HCT116 (cell line): ENCODE data around the gene CALML6. TPM values are rescaled to one million over a fixed set of nuclear protein-coding genes. Genes with fewer than 3 reads are reported as not detected.
A peak's percentile ranks its signal among the peaks of the same experiment; 100 is the strongest.

Experiments
- ATAC-seq: fragments of 200-7000 bp; cut with Tn5 transposase; 2 replicates; pipeline ENCODE4 v1.9.1; 2020; ENCODE audit warnings: mild to moderate bottlenecking, moderate library complexity
- BruUV-seq: library from RNA; stranded (reverse); fragments of 400-500 nt; replicated peaks from 2 replicates; lab custom pipeline; 2021; lab: Mats Ljungman, UMichigan
- CTCF ChIA-PET: fragments of 300-600 bp; sonication (Branson Sonifier 250); formaldehyde crosslinking; loops from one replicate; lab custom pipeline; 2021; ENCODE audit warnings: antibody characterized with exemption; lab: Charles Lee
- POLR2A ChIA-PET: fragments of 300-600, 350-600 bp; sonication (Branson Sonifier 250); formaldehyde crosslinking; loops from one replicate; lab custom pipeline; 2021; ENCODE audit warnings: antibody characterized with exemption; lab: Charles Lee
- RAD21 ChIA-PET, 2 experiments: fragments of 300-600 bp; sonication (Branson Sonifier 250); formaldehyde crosslinking; loops; one replicate each; lab custom pipeline; 2023; ENCODE audit warnings: low total read pairs in 2 of 2; ENCODE audit not compliant: uncharacterized antibody in 2 of 2, unreplicated experiment in 2 of 2, low non-redundant PET in 1 of 2; lab: Charles Lee
- DNase-seq: peaks from one replicate; pipeline ENCODE4 v3.0.0-alpha.2; 2010; ENCODE audit warnings: low read depth, low spot score
- H2AFZ ChIP-seq: fragments of 200-600 bp; shearing (Covaris generic), sonication (generic); 2 replicates; pipeline ENCODE4 v1.6.1; 2017; ENCODE audit warnings: low read depth, mixed run types, mixed read lengths, antibody characterized with exemption, low read length; ENCODE audit not compliant: poor library complexity, severe bottlenecking
- H3K27ac ChIP-seq: 2 replicates; pipeline ENCODE4 v1.5.1; 2012; ENCODE audit warnings: low read depth, low read length
- H3K27me3 ChIP-seq: fragments of 200-600 bp; sonication (generic); 2 replicates; pipeline ENCODE4 v1.6.1; 2016; ENCODE audit warnings: mixed run types, low read length, mixed read lengths; ENCODE audit not compliant: insufficient read depth
- H3K36me3 ChIP-seq, 2 experiments: fragments of 200-500 bp in 1 of 2; fragments of 200-600 bp in 1 of 2; sonication (Bioruptor generic) in 1 of 2; sonication (generic) in 1 of 2; 2 replicates each; pipeline versions ENCODE4 v1.5.1 to v1.6.1; 2014 to 2016; ENCODE audit warnings: low read length in 2 of 2, inconsistent platforms in 1 of 2, mixed read lengths in 1 of 2, mixed run types in 1 of 2; ENCODE audit not compliant: insufficient read depth in 2 of 2, control insufficient read depth in 1 of 2
- H3K4me1 ChIP-seq, 2 experiments: fragments of 200-600 bp in 1 of 2; sonication (generic) in 1 of 2; 2 replicates each; pipeline versions ENCODE4 v1.5.1 to v1.6.1; 2012 to 2017; ENCODE audit warnings: low read length in 2 of 2, inconsistent platforms in 1 of 2, mild to moderate bottlenecking in 1 of 2, mixed read lengths in 1 of 2, mixed run types in 1 of 2, moderate library complexity in 1 of 2; ENCODE audit not compliant: insufficient read depth in 2 of 2, control insufficient read depth in 1 of 2
- H3K4me2 ChIP-seq: fragments of 200-600 bp; sonication (generic); 2 replicates; pipeline ENCODE4 v1.6.1; 2017; ENCODE audit warnings: mixed run types, low read length, mixed read lengths
- H3K4me3 ChIP-seq, 2 experiments: fragments of 200-600 bp in 1 of 2; sonication (generic) in 1 of 2; replicated peaks in 1 of 2; 2 replicates each; pipeline ENCODE4 v1.5.1; 2011 to 2016; ENCODE audit warnings: low read length in 2 of 2, control low read depth in 1 of 2, low read depth in 1 of 2, mild to moderate bottlenecking in 1 of 2, mixed read lengths in 1 of 2, mixed run types in 1 of 2
- H3K79me2 ChIP-seq: fragments of 200-600 bp; sonication (generic); 2 replicates; pipeline ENCODE4 v1.6.1; 2017; ENCODE audit warnings: mild to moderate bottlenecking, mixed run types, low read length, moderate library complexity, mixed read lengths; ENCODE audit not compliant: insufficient read depth
- H3K9ac ChIP-seq: fragments of 200-600 bp; sonication (generic); 2 replicates; pipeline ENCODE4 v1.6.1; 2016; ENCODE audit warnings: low read length, mixed read lengths
- H3K9me2 ChIP-seq: fragments of 200-600 bp; sonication (generic), shearing (Covaris generic); 2 replicates; pipeline ENCODE4 v1.6.1; 2017; ENCODE audit warnings: mixed run types, mild to moderate bottlenecking, moderate library complexity; ENCODE audit not compliant: insufficient read depth
- H3K9me3 ChIP-seq, 2 experiments: fragments of 200-500 bp in 1 of 2; fragments of 200-600 bp in 1 of 2; sonication (Bioruptor generic) in 1 of 2; sonication (generic) in 1 of 2; 2 replicates each; pipeline ENCODE4 v1.6.1; 2014 to 2017; ENCODE audit warnings: low read length in 2 of 2, mixed read lengths in 2 of 2, inconsistent platforms in 1 of 2, low read depth in 1 of 2, mild to moderate bottlenecking in 1 of 2, mixed run types in 1 of 2, moderate library complexity in 1 of 2; ENCODE audit not compliant: control insufficient read depth in 1 of 2, insufficient read depth in 1 of 2
- H4K20me1 ChIP-seq: fragments of 200-600 bp; sonication (generic), shearing (Covaris generic); 2 replicates; pipeline ENCODE4 v1.6.1; 2017; ENCODE audit warnings: mixed run types, mild to moderate bottlenecking, moderate library complexity; ENCODE audit not compliant: insufficient read depth
- ATF3 ChIP-seq: IDR thresholded peaks from 2 replicates; pipeline ENCODE4 v1.6.1; 2012
- CBX3 ChIP-seq: IDR thresholded peaks from 2 replicates; pipeline ENCODE4 v1.6.1; 2012; ENCODE audit warnings: low read depth
- CEBPB ChIP-seq: IDR thresholded peaks from 2 replicates; pipeline ENCODE4 v1.6.1; 2012; ENCODE audit warnings: low read depth
- CTCF ChIP-seq, 3 experiments: fragments of 200-600 bp in 1 of 3; sonication (generic) in 1 of 3; IDR thresholded peaks in 2 of 3; conservative IDR thresholded peaks in 1 of 3; 2 replicates each; pipeline ENCODE4 v1.5.1; 2012 to 2017; ENCODE audit warnings: low read depth in 2 of 3, low read length in 2 of 3, antibody characterized with exemption in 1 of 3, borderline replicate concordance in 1 of 3, control low read depth in 1 of 3, mild to moderate bottlenecking in 1 of 3, mixed read lengths in 1 of 3, mixed run types in 1 of 3, moderate library complexity in 1 of 3; ENCODE audit not compliant: insufficient read depth in 1 of 3
- ELF1 ChIP-seq: IDR thresholded peaks from 2 replicates; pipeline ENCODE4 v1.6.1; 2012; ENCODE audit warnings: low read depth, borderline replicate concordance
- EZH2phosphoT487 ChIP-seq: fragments of 200-600 bp; IDR thresholded peaks from 2 replicates; pipeline ENCODE4 v1.6.1; 2018; ENCODE audit warnings: antibody characterized with exemption, borderline replicate concordance
- JUND ChIP-seq: IDR thresholded peaks from 2 replicates; pipeline ENCODE4 v1.6.1; 2012
- MAX ChIP-seq: IDR thresholded peaks from 2 replicates; pipeline ENCODE4 v1.6.1; 2012
- RAD21 ChIP-seq: IDR thresholded peaks from 2 replicates; pipeline ENCODE4 v1.6.1; 2012; ENCODE audit warnings: low read depth, mild to moderate bottlenecking
- SRF ChIP-seq: IDR thresholded peaks from 2 replicates; pipeline ENCODE4 v1.6.1; 2012; ENCODE audit warnings: low read depth
- TCF7L2 ChIP-seq: IDR thresholded peaks from 2 replicates; pipeline ENCODE4 v1.7.0; 2011; ENCODE audit warnings: borderline replicate concordance, inconsistent platforms; ENCODE audit not compliant: insufficient read depth, insufficient read length; ENCODE audit errors: extremely low read depth
- ZBTB33 ChIP-seq: IDR thresholded peaks from 2 replicates; pipeline ENCODE4 v1.6.1; 2011; ENCODE audit warnings: mild to moderate bottlenecking, low read length, moderate library complexity; ENCODE audit not compliant: insufficient replicate concordance; ENCODE audit errors: extremely low read depth
- ZFX ChIP-seq: fragments of 450-650 bp; IDR thresholded peaks from 2 replicates; pipeline ENCODE4 v1.6.1; 2017
- ZNF274 ChIP-seq: fragments of 200-500 bp; sonication (Bioruptor generic); IDR thresholded peaks from 2 replicates; pipeline ENCODE4 v1.6.1; 2014; ENCODE audit warnings: mild to moderate bottlenecking, low read depth, low read length, inconsistent platforms
- intact Hi-C: fragments of 100-400 bp; cut with micrococcal nuclease; formaldehyde crosslinking; loops from 2 replicates; pipeline ENCODE4 v1.10.0; 2022
- total RNA-seq: library from RNA; stranded (reverse); gene quantifications from one replicate; pipeline ENCODE4 v1.2.1, GENCODE V29; 2021; ENCODE audit not compliant: unreplicated experiment

CALML6 gene
- total RNA-seq, 1 experiment from 2014 or later = 2.3 TPM

GRCh38 chr1:1894354-1895059 lies 20.6 kb upstream of the CALML6 start:
- Histone ChIP-seq H3K9ac (no peak overlapping the region; the same call in 1 of the 2 replicates), H3K79me2 (peaks cover 7% of the 10 kb centered on the region), H3K4me2 (peak overlapping the region; percentile 37), H3K4me3 (no peak overlapping the region), H4K20me1 (no peaks in the 10 kb centered on the region), H3K9me2 (no peaks in the 10 kb centered on the region), H2AFZ (no peak overlapping the region), H3K9me3 (no peaks in the 10 kb centered on the region), H3K27ac (peak overlapping the region; percentile 6; the same call in 1 of the 2 replicates), H3K4me1 (peaks cover 32 to 50% of the 10 kb centered on the region in 2 experiments), H3K36me3 (no peaks in the 10 kb centered on the region), H3K27me3 (no peaks in the 10 kb centered on the region)
- ChIA-PET CTCF (interaction anchor here (1.2 kb wide), 1 partner anchor 12 kb away, joined by 5 read pairs; no protein-coding TSS in a partner anchor), RAD21 (no interaction called here), POLR2A (interaction anchor here (1.1 to 1.6 kb wide), 2 partner anchors 11 to 14 kb away, joined by 3 to 5 read pairs; no protein-coding TSS in a partner anchor)
- BruUV-seq = no TSS peak
- intact Hi-C loops = no loop called here
- DNase-seq (no peak), ATAC-seq (no peak)
- TF ChIP-seq ELF1 (no peak), TCF7L2 (no peak)

GRCh38 chr1:1895060-1895418 lies 20.0 kb upstream of the CALML6 start:
- Histone ChIP-seq H3K9me3 (no peaks in the 10 kb centered on the region), H3K79me2 (peaks cover 2% of the 10 kb centered on the region), H3K9ac (no peak overlapping the region), H3K4me2 (peak overlapping the region; percentile 37; the same call in 1 of the 2 replicates), H3K4me3 (no peak overlapping the region), H3K27ac (peak overlapping the region; percentile 6; the same call in 1 of the 2 replicates), H3K27me3 (no peaks in the 10 kb centered on the region), H3K9me2 (no peaks in the 10 kb centered on the region), H2AFZ (no peak overlapping the region), H3K4me1 (peaks cover 32 to 49% of the 10 kb centered on the region in 2 experiments), H4K20me1 (no peaks in the 10 kb centered on the region), H3K36me3 (no peaks in the 10 kb centered on the region)
- DNase-seq (no peak), ATAC-seq (no peak)
- intact Hi-C loops = no loop called here
- ChIA-PET POLR2A (interaction anchor here (1.6 kb wide), 1 partner anchor 14 kb away, joined by 5 read pairs; no protein-coding TSS in a partner anchor), CTCF (interaction anchor here (1.2 kb wide), 1 partner anchor 11 kb away, joined by 5 read pairs; no protein-coding TSS in a partner anchor), RAD21 (no interaction called here)
- BruUV-seq = no TSS peak
- TF ChIP-seq CTCF (IDR thresholded peaks at IDR 0.05 in 2 of 3, conservative IDR thresholded peaks at IDR 0.05 in 1 of 3; ENCODE audit: borderline replicate concordance in 1 of 3, insufficient read depth in 1 of 3, low read depth in 2 of 3, low read length in 2 of 3) (no peak), SRF (no peak), ELF1 (no peak), EZH2phosphoT487 (no peak), ZFX (no peak), CBX3 (no peak), MAX (no peak), TCF7L2 (no peak), CEBPB (no peak), ZBTB33 (no peak), JUND (no peak), ZNF274 (no peak), RAD21 (no peak), ATF3 (no peak)
